Bronchial epithelial cell (primary cell): ENCODE measurements around the gene UBE2G1. TPM values are rescaled to one million over a fixed set of nuclear protein-coding genes. Genes with fewer than 3 reads are reported as not detected.

Source experiments
- DNase-seq: peaks from one replicate; pipeline ENCODE4 v3.0.0-alpha.2; 2010; ENCODE audit warnings: low read depth
- FAIRE-seq: peaks from 2 replicates; lab custom pipeline; 2011; peaks lifted over from hg19 to GRCh38; lab: Jason Lieb, UNC
- H3K27me3 ChIP-seq: 2 replicates; pipeline ENCODE4 v1.5.1; 2011; ENCODE audit warnings: low read length; ENCODE audit not compliant: control insufficient read depth, insufficient read depth
- H3K36me3 ChIP-seq: 2 replicates; pipeline ENCODE4 v1.5.1; 2011; ENCODE audit warnings: low read length; ENCODE audit not compliant: control insufficient read depth, insufficient read depth
- H3K4me3 ChIP-seq: 2 replicates; pipeline ENCODE4 v1.5.1; 2011; ENCODE audit warnings: mild to moderate bottlenecking, low read depth, low read length, control low read depth
- total RNA-seq: library from RNA; depleted of rRNA; stranded (reverse); fragments of >200 nt; gene quantifications from 2 replicates; pipeline ENCODE4 v1.2.1, GENCODE V29; 2014
- TF ChIP-seq, protein P1 (sequence below): IDR thresholded peaks from 2 replicates; pipeline ENCODE4 v1.5.1; 2011; ENCODE audit warnings: mild to moderate bottlenecking, moderate library complexity, low read length, control low read depth, inconsistent platforms; ENCODE audit not compliant: insufficient read depth, severe bottlenecking

Gene UBE2G1
- total RNA-seq, 1 donor from 2014 or later, result 39.2 TPM

DNA sequence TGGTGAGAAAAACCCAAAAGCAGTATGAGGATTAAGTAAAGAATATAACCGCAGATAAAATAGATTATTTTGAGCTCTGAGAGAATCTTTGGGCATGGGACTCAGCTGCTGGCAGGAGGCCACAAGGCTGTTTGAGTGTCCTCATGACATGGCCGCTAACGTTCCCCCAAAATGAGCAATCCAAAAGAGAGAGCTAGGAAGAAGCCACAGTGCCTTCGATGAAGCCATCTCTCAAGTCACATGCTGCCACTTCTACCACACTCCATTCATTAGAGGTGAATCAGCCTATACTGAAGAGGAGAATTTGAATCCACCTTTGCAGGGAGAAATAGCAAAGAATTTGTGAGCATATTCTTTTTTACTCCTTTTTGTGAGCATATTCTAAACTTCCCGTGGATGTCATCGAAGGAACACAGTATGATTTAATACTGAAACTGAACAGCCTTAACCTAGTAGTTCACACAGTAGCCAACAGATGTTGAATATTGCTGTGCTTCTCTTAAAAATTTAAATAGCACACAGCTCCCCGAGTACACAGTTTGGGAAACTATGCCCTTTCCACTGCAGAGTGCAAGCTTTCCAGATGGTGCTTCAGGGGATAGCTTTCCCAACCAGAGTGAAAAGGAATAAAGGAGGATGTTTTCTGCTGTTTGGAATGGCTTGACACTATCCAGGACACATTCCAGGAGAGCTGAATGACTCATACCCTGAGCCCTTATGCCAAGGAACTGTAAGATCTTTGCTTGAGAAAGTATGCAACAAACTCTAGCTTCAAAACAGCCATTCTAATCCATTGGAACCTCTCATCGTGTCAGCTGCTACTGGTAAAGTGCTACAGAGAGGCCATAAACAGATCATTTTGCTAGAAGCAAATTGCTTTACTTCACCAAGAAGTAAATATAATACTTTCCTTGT, 136.6 kb downstream of the UBE2G1 start:
- Histone ChIP-seq H3K4me3 (no peak overlapping the region), H3K36me3 (peaks cover 3% of the 10 kb centered on the region), H3K27me3 (no peaks in the 10 kb centered on the region)
- DNase-seq, result peak; percentile 77
- TF ChIP-seq, protein P1, sequence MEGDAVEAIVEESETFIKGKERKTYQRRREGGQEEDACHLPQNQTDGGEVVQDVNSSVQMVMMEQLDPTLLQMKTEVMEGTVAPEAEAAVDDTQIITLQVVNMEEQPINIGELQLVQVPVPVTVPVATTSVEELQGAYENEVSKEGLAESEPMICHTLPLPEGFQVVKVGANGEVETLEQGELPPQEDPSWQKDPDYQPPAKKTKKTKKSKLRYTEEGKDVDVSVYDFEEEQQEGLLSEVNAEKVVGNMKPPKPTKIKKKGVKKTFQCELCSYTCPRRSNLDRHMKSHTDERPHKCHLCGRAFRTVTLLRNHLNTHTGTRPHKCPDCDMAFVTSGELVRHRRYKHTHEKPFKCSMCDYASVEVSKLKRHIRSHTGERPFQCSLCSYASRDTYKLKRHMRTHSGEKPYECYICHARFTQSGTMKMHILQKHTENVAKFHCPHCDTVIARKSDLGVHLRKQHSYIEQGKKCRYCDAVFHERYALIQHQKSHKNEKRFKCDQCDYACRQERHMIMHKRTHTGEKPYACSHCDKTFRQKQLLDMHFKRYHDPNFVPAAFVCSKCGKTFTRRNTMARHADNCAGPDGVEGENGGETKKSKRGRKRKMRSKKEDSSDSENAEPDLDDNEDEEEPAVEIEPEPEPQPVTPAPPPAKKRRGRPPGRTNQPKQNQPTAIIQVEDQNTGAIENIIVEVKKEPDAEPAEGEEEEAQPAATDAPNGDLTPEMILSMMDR, result no peak
- no peak for FAIRE-seq

DNA sequence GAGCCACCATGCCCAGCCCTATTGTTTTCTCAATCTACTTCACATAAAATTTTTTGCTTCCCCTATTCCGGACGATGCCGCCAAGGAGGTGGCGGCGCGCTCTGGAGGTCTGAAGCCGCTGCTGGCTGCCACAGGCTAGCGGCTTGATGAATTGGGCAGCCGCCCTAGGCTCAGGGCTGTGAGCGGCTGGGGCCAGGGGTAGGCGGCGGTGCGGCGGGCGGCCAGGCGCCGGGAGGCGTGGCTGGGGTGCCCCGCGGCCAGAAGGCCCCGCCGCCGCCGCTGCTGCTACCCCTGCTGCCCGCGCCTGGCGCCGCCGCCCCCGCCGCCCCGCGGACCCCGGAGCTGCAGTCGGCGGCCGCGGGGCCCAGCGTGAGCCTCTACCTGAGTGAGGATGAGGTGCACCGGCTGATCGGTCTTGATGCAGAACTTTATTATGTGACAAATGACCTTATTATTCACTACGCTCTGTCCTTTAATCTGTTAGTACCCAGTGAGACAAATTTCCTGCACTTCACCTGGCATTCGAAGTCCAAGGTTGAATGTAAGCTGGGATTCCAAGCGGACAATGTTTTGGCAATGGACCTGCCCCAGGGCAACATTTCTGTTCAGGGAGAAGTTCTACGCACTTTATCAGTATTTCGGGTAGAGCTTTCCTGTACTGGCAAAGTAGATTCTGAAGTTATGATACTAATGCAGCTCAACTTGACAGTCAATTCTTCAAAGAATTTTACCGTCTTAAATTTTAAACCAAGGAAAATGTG, 144.4 kb downstream of the UBE2G1 start:
- H3K27me3 ChIP-seq, result no peaks in the 10 kb centered on the region
- FAIRE-seq (no peak), DNase-seq (no peak)
- TF ChIP-seq, protein P1, result no peak
- H3K36me3 ChIP-seq, result peaks cover 2% of the 10 kb centered on the region
- no peak overlapping the region for H3K4me3 ChIP-seq

DNA sequence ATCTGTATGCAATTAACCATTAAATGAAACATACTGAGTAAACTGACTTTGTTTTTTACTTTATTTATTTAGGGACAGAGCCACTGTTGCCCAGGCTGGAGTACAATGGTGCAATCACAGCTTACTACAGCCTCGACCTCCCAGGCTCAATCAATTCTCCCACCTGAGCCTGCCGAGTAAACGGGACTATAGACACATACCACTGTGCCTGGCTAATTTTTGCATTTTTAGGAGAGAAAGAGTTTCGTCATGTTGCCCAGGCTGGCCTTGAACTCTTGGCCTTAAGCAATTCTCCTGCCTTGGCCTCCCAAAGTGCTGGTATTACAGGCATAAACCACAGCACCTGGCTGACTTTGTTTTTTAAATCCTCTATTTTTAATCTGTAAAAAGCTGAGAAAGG, 145.3 kb downstream of the UBE2G1 start:
- TF ChIP-seq, protein P1, result no peak
- DNase-seq (no peak), FAIRE-seq (no peak)
- H3K36me3 ChIP-seq, result peaks cover 2% of the 10 kb centered on the region
- no peaks in the 10 kb centered on the region for H3K27me3 ChIP-seq
- H3K4me3 ChIP-seq, result no peak overlapping the region

DNA sequence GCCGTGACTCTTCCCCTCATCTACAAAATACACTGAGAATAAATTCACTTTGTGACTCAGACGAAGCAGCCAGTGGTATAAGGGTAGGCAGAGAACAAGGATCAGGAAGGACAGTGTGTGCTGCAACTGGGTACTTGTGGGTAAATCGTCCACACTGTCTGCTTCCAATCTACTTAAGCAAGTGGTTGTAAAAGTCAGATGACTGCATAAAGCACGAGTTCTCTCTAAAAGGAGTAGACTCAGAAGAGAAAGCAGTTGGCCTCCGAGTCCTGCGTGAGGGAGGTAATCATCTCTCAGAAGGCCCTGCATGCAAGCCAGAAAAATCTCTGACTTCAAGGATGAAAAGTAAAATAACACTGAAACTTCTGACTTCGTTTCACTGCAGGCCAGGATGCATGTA, 145.8 kb downstream of the UBE2G1 start:
- Histone ChIP-seq H3K27me3 (no peaks in the 10 kb centered on the region), H3K4me3 (no peak overlapping the region), H3K36me3 (peaks cover 2% of the 10 kb centered on the region)
- DNase-seq (no peak), FAIRE-seq (no peak)
- TF ChIP-seq, protein P1, result no peak

Other genes with a start within 250 kb of the UBE2G1 start
- gene ZZEF1, start 223.6 kb downstream of the UBE2G1 start, total RNA-seq, result 17.1 and 19.7 TPM in 2 replicates
- 12.9 and 13.3 TPM in 2 replicates for gene CYB5D2, start 223.5 kb downstream of the UBE2G1 start, total RNA-seq
- gene ANKFY1, start 102.7 kb downstream of the UBE2G1 start, total RNA-seq, result 22.6 and 28.7 TPM in 2 replicates
- gene SPNS3, start 67.3 kb upstream of the UBE2G1 start, total RNA-seq, result 0.26 TPM in 1 of 2 replicates, not detected in the other
- gene SPNS2, start 132.2 kb upstream of the UBE2G1 start, total RNA-seq, result 3.9 and 22.8 TPM in 2 replicates
- gene MYBBP1A, start 188.7 kb upstream of the UBE2G1 start, total RNA-seq, result 45.1 and 60.6 TPM in 2 replicates
- 6.6 and 24.1 TPM in 2 replicates for gene GGT6, start 193.9 kb upstream of the UBE2G1 start, total RNA-seq
- gene SMTNL2, start 217.9 kb upstream of the UBE2G1 start, total RNA-seq, result not detected in 2 replicates